Activated CD4-positive, alpha-beta memory T cell treated with anti-CD3 and anti-CD28 coated beads for 36 hours (primary cell): Measurements from ENCODE around the gene HOXA4. TPM values are rescaled to one million over a fixed set of nuclear protein-coding genes. Genes with fewer than 3 reads are reported as not detected.
A peak's percentile ranks its signal among the peaks of the same experiment; 100 is the strongest.

Experiments
- CTCF ChIA-PET: fragments of 350-600 bp; sonication (Branson Sonifier 250); formaldehyde crosslinking; loops from one replicate; lab custom pipeline; 2021; ENCODE audit warnings: antibody characterized with exemption, inconsistent platforms; lab: Charles Lee
- POLR2A ChIA-PET: fragments of 350-600 bp; sonication (Branson Sonifier 250); formaldehyde crosslinking; loops from one replicate; lab custom pipeline; 2021; ENCODE audit warnings: antibody characterized with exemption; lab: Charles Lee
- DNase-seq: peaks from one replicate; pipeline ENCODE4 v3.0.0-alpha.2; 2020
- H3K27ac Mint-ChIP-seq: one replicate; pipeline ENCODE4 v1.8.0; 2021; ENCODE audit warnings: mixed read lengths
- H3K27me3 Mint-ChIP-seq: one replicate; pipeline ENCODE4 v1.8.0; 2021; ENCODE audit warnings: mixed read lengths
- H3K36me3 Mint-ChIP-seq: one replicate; pipeline ENCODE4 v1.8.0; 2021; ENCODE audit warnings: mixed read lengths
- H3K4me1 Mint-ChIP-seq: one replicate; pipeline ENCODE4 v1.8.0; 2021; ENCODE audit warnings: low read depth, mixed read lengths
- H3K4me3 Mint-ChIP-seq: one replicate; pipeline ENCODE4 v1.8.0; 2021; ENCODE audit warnings: mild to moderate bottlenecking, mixed read lengths
- H3K9me3 Mint-ChIP-seq: one replicate; pipeline ENCODE4 v1.8.0; 2021; ENCODE audit warnings: mixed read lengths
- intact Hi-C: fragments of 100-400 bp; cut with micrococcal nuclease; formaldehyde crosslinking; loops from one replicate; pipeline ENCODE4 v1.15.1; 2023
- total RNA-seq, 2 experiments: library from RNA; stranded (reverse); gene quantifications; one replicate each; pipeline ENCODE4 v1.2.3, GENCODE V29; 2021

Gene HOXA4
- total RNA-seq, 2 experiments from 2014 or later: not detected

DNA sequence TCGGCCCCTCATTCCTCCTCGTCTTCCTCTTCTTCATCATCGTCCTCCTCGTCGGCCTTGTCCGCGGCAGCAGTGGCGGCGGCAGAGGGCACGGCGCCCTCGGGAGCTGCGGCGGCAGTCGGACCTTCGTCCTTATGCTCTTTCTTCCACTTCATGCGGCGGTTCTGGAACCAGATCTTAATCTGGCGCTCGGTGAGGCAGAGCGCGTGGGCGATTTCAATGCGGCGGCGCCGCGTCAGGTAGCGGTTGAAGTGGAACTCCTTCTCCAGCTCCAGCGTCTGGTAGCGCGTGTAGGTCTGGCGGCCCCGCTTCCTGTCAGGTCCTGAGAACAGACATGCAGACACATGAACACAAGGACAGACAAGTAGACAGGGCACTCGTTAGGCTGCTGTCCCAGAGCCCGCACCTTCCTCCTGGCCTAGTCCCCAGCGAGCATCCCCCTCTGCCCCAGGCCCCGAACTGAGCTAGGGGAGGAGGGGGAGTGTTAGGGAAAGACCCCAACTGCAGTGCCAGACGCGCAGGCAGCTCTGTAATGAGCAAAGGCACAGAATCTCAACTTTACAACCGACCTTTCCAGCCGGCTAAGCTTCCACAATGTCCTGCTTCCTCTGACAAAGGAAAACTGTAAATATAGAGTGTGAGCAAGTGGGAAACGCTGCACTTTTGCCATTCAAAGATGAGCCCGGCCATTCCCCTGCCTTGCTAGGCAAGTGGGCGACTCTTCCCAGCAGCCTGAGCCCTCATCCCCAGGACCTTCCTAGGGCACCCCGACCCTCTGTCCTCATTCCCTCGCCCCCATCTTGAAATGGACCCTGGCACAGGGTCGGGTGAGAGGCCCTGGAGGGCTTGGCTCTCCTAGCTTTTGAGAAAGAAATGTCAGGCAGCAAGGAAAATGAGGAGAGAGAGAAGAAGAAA is 24.6 kb upstream of the HOXA4 start:
- H3K9me3 Mint-ChIP-seq: no peaks in the 10 kb centered on the region
- H3K4me3 Mint-ChIP-seq: peak overlapping the region; percentile 43
- POLR2A ChIA-PET: no interaction called here
- peaks cover 4% of the 10 kb centered on the region for H3K36me3 Mint-ChIP-seq
- H3K4me1 Mint-ChIP-seq: peaks cover 53% of the 10 kb centered on the region
- peak overlapping the region; percentile 33 for H3K27ac Mint-ChIP-seq
- H3K27me3 Mint-ChIP-seq: peaks cover 90% of the 10 kb centered on the region
- intact Hi-C loops: loop anchor here (2.0 to 10.0 kb wide), 3 partner anchors 18 to 860 kb away; partner anchors contain the start of genes HOXA11 and SNX10
- CTCF ChIA-PET: interaction anchor here (2.0 kb wide), 1 partner anchor 473 kb away, joined by 5 read pairs; no protein-coding TSS in a partner anchor
- DNase-seq: peak; percentile 59

DNA sequence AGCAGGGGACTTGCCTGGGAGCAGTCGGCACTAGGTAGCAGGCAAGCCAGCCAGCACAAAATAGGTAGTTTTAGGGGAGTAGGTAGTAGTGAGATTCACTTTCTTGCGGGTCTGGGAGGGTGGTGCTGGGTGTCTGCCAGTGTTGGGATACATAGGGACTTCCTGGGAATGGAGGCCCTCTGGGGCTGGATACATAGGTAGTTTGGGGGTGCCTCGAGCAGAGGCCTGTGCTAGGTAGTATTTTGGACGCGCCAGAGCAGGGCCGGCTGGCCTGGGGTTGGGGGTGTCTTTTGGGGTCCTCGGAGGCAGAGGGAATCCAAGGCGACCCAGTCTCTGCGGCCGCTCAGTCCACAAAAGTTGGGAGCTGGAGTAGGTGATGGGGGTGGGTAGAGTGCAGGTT is 23.8 kb upstream of the HOXA4 start:
- H3K9me3 Mint-ChIP-seq: no peaks in the 10 kb centered on the region
- intact Hi-C loops: loop anchor here (2.0 to 10.0 kb wide), 3 partner anchors 18 to 860 kb away; partner anchors contain the start of genes HOXA11 and SNX10
- H3K4me3 Mint-ChIP-seq: peak overlapping the region; percentile 6
- peaks cover 53% of the 10 kb centered on the region for H3K4me1 Mint-ChIP-seq
- peaks cover 89% of the 10 kb centered on the region for H3K27me3 Mint-ChIP-seq
- ChIA-PET CTCF (interaction anchor here (2.0 kb wide), 1 partner anchor 472 kb away, joined by 5 read pairs; no protein-coding TSS in a partner anchor), POLR2A (no interaction called here)
- H3K36me3 Mint-ChIP-seq: peaks cover 4% of the 10 kb centered on the region
- no peak overlapping the region for H3K27ac Mint-ChIP-seq
- DNase-seq: no peak

- ChIA-PET POLR2A (no interaction called here), CTCF (interaction anchor here (0.7 to 2.0 kb wide), 3 partner anchors 26 to 471 kb away, joined by 3 to 5 read pairs (median 4); no protein-coding TSS in a partner anchor)
- Mint-ChIP-seq H3K36me3 (peaks cover 4% of the 10 kb centered on the region), H3K27ac (no peak overlapping the region), H3K9me3 (no peaks in the 10 kb centered on the region), H3K27me3 (peaks cover 85% of the 10 kb centered on the region), H3K4me1 (peaks cover 50% of the 10 kb centered on the region), H3K4me3 (no peak overlapping the region)
- intact Hi-C loops: loop anchor here (5.0 to 10.0 kb wide), 2 partner anchors 34 to 859 kb away; partner anchors contain the start of genes HOXA11 and SNX10
- no peak for DNase-seq
Observed at GRCh38 chr7:27153526-27153925, 23.0 kb upstream of the HOXA4 start.

DNA sequence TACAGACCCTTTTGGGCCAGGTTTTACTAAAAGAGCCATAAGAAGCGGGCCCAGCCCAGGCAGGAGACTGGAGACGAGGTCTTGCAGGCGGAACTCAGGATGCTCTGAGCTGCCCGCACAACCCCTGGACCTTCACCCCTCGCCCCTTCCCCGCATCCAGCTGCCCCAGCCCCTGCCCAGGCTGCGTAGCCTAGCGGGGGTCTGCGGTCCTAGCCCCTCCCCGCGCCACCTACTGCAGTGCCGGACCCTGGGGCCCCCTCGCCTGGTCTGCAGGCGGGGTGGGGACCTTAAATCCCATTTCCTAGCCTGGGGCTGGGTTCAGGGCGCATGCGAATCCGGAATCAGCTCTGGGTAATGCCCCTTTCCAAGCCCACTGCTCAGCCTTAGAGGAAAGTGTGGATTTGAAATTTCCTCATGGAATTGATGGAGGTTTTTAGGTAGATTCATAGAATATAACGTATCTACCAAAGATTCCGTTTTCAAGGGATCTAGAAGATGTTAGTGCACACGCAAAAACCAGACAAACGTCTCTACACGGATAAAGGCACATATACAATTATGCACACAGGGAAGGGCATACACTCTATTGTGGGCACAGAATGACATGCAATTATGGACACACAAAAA is 22.4 kb upstream of the HOXA4 start:
- DNase-seq: no peak
- POLR2A ChIA-PET: no interaction called here
- Mint-ChIP-seq H3K4me3 (no peak overlapping the region), H3K36me3 (peaks cover 4% of the 10 kb centered on the region), H3K27ac (no peak overlapping the region), H3K27me3 (peaks cover 85% of the 10 kb centered on the region), H3K4me1 (peaks cover 53% of the 10 kb centered on the region), H3K9me3 (no peaks in the 10 kb centered on the region)
- CTCF ChIA-PET: interaction anchor here (1.3 to 5.2 kb wide), 2 partner anchors 11 to 43 kb away, joined by 4 to 72 read pairs; partner anchors contain the start of gene HOXA9
- intact Hi-C loops: loop anchor here (5.0 to 10.0 kb wide), 2 partner anchors 34 to 858 kb away; partner anchors contain the start of genes HOXA11 and SNX10

GRCh38 chr7:27151931-27152815 is 21.6 kb upstream of the HOXA4 start, which contains the start of gene HOXA3:
Gene HOXA3, minus strand, starts transcription at chr7:27152583. Its CDS starts 41,943 bp downstream, at chr7:27110640.
- peak within 1 kb of the TSS; percentile 52 for H3K4me3 Mint-ChIP-seq
- H3K27me3 Mint-ChIP-seq: peaks cover 83% of the 10 kb centered on the region
- no peak for DNase-seq
- peaks cover 2% of the 10 kb centered on the region for H3K36me3 Mint-ChIP-seq
- ChIA-PET CTCF (interaction anchor here (1.3 to 5.2 kb wide), 3 partner anchors 11 to 622 kb away, joined by 3 to 72 read pairs (median 7); partner anchors contain the start of gene HOXA9), POLR2A (no interaction called here)
- H3K27ac Mint-ChIP-seq: no peak within 1 kb of the TSS
- peaks cover 48% of the 10 kb centered on the region for H3K4me1 Mint-ChIP-seq
- intact Hi-C loops: loop anchor here (2.0 to 10.0 kb wide), 3 partner anchors 13 to 857 kb away; partner anchors contain the start of genes HOXA11, HOXA9 and SNX10
- no peaks in the 10 kb centered on the region for H3K9me3 Mint-ChIP-seq

- Mint-ChIP-seq H3K4me1 (peaks cover 43% of the 10 kb centered on the region), H3K36me3 (peaks cover 2% of the 10 kb centered on the region), H3K4me3 (peak overlapping the region; percentile 52), H3K27me3 (peaks cover 85% of the 10 kb centered on the region), H3K9me3 (no peaks in the 10 kb centered on the region), H3K27ac (no peak overlapping the region)
- intact Hi-C loops: loop anchor here (2.0 to 10.0 kb wide), 3 partner anchors 13 to 857 kb away; partner anchors contain the start of genes HOXA11, HOXA9 and SNX10
- CTCF ChIA-PET: interaction anchor here (0.9 to 5.2 kb wide), 18 partner anchors 8 to 623 kb away, joined by 3 to 72 read pairs (median 6); partner anchors contain the start of genes HOXA1 and HOXA9
- no peak for DNase-seq
- POLR2A ChIA-PET: no interaction called here
Observed at GRCh38 chr7:27151341-27151930, 20.9 kb upstream of the HOXA4 start.

- no peak overlapping the region for H3K27ac Mint-ChIP-seq
- DNase-seq: peak; percentile 76
- peaks cover 2% of the 10 kb centered on the region for H3K36me3 Mint-ChIP-seq
- CTCF ChIA-PET: interaction anchor here (0.6 to 5.2 kb wide), 21 partner anchors 9 to 1894 kb away, joined by 3 to 72 read pairs (median 6); partner anchors contain the start of genes EVX1, HOXA1 and HOXA9
- H3K27me3 Mint-ChIP-seq: peaks cover 86% of the 10 kb centered on the region
- peaks cover 38% of the 10 kb centered on the region for H3K4me1 Mint-ChIP-seq
- intact Hi-C loops: loop anchor here (2.0 to 10.0 kb wide), 3 partner anchors 14 to 856 kb away; partner anchors contain the start of genes HOXA11, HOXA9 and SNX10
- H3K9me3 Mint-ChIP-seq: no peaks in the 10 kb centered on the region
- POLR2A ChIA-PET: interaction anchor here (1.2 to 2.2 kb wide), 2 partner anchors 52 to 57 kb away, joined by 4 read pairs; no protein-coding TSS in a partner anchor
- peak overlapping the region; percentile 52 for H3K4me3 Mint-ChIP-seq
Observed at GRCh38 chr7:27150568-27151340, 20.2 kb upstream of the HOXA4 start.

GRCh38 chr7:27149842-27150567 is 19.4 kb upstream of the HOXA4 start:
- Mint-ChIP-seq H3K4me1 (peaks cover 31% of the 10 kb centered on the region), H3K4me3 (no peak overlapping the region), H3K27me3 (peaks cover 84% of the 10 kb centered on the region), H3K36me3 (peaks cover 2% of the 10 kb centered on the region), H3K27ac (no peak overlapping the region), H3K9me3 (no peaks in the 10 kb centered on the region)
- no peak for DNase-seq
- CTCF ChIA-PET: interaction anchor here (0.6 to 5.2 kb wide), 21 partner anchors 9 to 1894 kb away, joined by 3 to 72 read pairs (median 6); partner anchors contain the start of genes EVX1, HOXA1 and HOXA9
- intact Hi-C loops: loop anchor here (2.0 to 10.0 kb wide), 3 partner anchors 15 to 855 kb away; partner anchors contain the start of genes HOXA11, HOXA9 and SNX10
- POLR2A ChIA-PET: interaction anchor here (1.2 to 2.2 kb wide), 2 partner anchors 52 to 56 kb away, joined by 4 read pairs; no protein-coding TSS in a partner anchor
